Mesendoderm (in vitro differentiated cells): ENCODE data around the gene CSF1R.

ENCODE experiments used
- DNase-seq: peaks from one replicate; pipeline ENCODE4 v3.0.0; 2013
- H2AK5ac ChIP-seq: 2 replicates; pipeline ENCODE4 v1.6.1; 2013; ENCODE audit warnings: low read length, inconsistent platforms
- H2BK120ac ChIP-seq: 2 replicates; pipeline ENCODE4 v1.6.1; 2013; ENCODE audit warnings: low read depth, mild to moderate bottlenecking, low read length, moderate library complexity, mixed read lengths
- H2BK15ac ChIP-seq: replicated peaks from 2 replicates; pipeline ENCODE4 v1.6.1; 2013; ENCODE audit warnings: low read depth, mild to moderate bottlenecking, moderate library complexity
- H2BK5ac ChIP-seq: 2 replicates; pipeline ENCODE4 v1.6.1; 2013; ENCODE audit warnings: low read length, inconsistent platforms
- H3K18ac ChIP-seq: 2 replicates; pipeline ENCODE4 v1.6.1; 2013; ENCODE audit warnings: mild to moderate bottlenecking, low read length, mixed read lengths
- H3K23ac ChIP-seq: one replicate; pipeline ENCODE4 v1.6.1; 2013; ENCODE audit warnings: low read length
- H3K27ac ChIP-seq: 2 replicates; pipeline ENCODE4 v1.5.1; 2013; ENCODE audit warnings: low read depth, mild to moderate bottlenecking, inconsistent platforms, low read length, moderate library complexity
- H3K27me3 ChIP-seq: 2 replicates; pipeline ENCODE4 v1.6.1; 2013; ENCODE audit warnings: low read length, control low read depth, mild to moderate bottlenecking, inconsistent platforms; ENCODE audit not compliant: insufficient read depth, poor library complexity
- H3K36me3 ChIP-seq: 2 replicates; pipeline ENCODE4 v1.6.1; 2013; ENCODE audit warnings: low read length, inconsistent platforms; ENCODE audit not compliant: control insufficient read depth, insufficient read depth
- H3K4ac ChIP-seq: one replicate; pipeline ENCODE4 v1.6.1; 2013; ENCODE audit warnings: low read depth, mild to moderate bottlenecking, low read length, moderate library complexity
- H3K4me1 ChIP-seq: 2 replicates; pipeline ENCODE4 v1.6.1; 2013; ENCODE audit warnings: low read depth, low read length, inconsistent platforms; ENCODE audit not compliant: control insufficient read depth
- H3K4me2 ChIP-seq: 2 replicates; pipeline ENCODE4 v1.6.1; 2013; ENCODE audit warnings: low read length
- H3K4me3 ChIP-seq: 2 replicates; pipeline ENCODE4 v1.5.1; 2013; ENCODE audit warnings: mild to moderate bottlenecking, low read length
- H3K56ac ChIP-seq: one replicate; pipeline ENCODE4 v1.6.1; 2013; ENCODE audit warnings: low read length
- H3K79me1 ChIP-seq: 2 replicates; pipeline ENCODE4 v1.6.1; 2013; ENCODE audit warnings: low read length, inconsistent platforms
- H3K79me2 ChIP-seq: 2 replicates; pipeline ENCODE4 v1.6.1; 2013; ENCODE audit warnings: mild to moderate bottlenecking, low read length; ENCODE audit not compliant: control insufficient read depth, insufficient read depth
- H3K9ac ChIP-seq: 2 replicates; pipeline ENCODE4 v1.6.1; 2013; ENCODE audit warnings: low read length, inconsistent platforms
- H4K5ac ChIP-seq: one replicate; pipeline ENCODE4 v1.6.1; 2013; ENCODE audit warnings: low read length
- H4K8ac ChIP-seq: one replicate; pipeline ENCODE4 v1.6.1; 2013; ENCODE audit warnings: low read depth, mild to moderate bottlenecking, control low read depth, low read length, moderate library complexity
- whole genome bisulfite sequencing: extraction: QIAGEN DNeasy Blood & Tissue Kit; methylation state at CpG from one replicate; pipeline ENCODE4 v1.1.7; 2013; ENCODE audit warnings: low lambda C conversion rate, missing lambda C conversion rate; ENCODE audit not compliant: insufficient coverage; ENCODE audit errors: extremely low coverage; 5-methylcytosine and 5-hydroxymethylcytosine counted together

Gene CSF1R

DNA sequence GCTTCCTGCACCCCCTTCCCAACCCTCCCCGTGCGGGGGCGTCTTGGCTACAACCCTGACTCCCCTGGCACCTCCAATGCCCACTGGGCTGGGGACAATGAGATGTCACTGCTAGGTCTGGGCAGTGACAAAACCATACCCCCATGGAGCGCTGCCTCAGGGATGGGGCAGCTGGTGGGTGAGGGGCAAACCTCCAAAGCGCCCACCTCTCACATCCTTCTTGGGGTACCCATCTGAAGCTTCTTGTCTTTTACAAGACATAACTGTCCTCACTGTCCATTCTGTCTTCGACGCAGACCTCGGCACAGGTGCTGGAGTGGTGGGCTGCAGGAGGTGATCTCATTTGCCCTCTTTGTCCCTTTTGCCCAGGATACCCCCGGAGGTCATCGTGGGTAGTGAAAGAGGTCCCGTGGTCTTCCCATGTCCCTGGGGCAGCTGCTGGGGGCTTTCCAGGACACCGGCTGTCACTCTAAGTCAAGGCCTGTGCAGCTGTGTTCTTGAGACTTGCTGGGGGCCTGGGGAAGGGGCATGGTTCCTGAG lies 27.8 kb upstream of the CSF1R start:
- H3K27ac ChIP-seq: no peak overlapping the region
- H3K18ac ChIP-seq: no peak overlapping the region
- H2BK5ac ChIP-seq: no peak overlapping the region
- no peak overlapping the region for H3K4ac ChIP-seq
- no peak overlapping the region for H3K9ac ChIP-seq
- no peak overlapping the region for H4K5ac ChIP-seq
- no peak overlapping the region for H4K8ac ChIP-seq
- H2BK120ac ChIP-seq: no peak overlapping the region
- no peak overlapping the region for H3K4me3 ChIP-seq
- no peaks in the 10 kb centered on the region for H3K36me3 ChIP-seq
- H3K79me2 ChIP-seq: no peaks in the 10 kb centered on the region
- H3K79me1 ChIP-seq: no peaks in the 10 kb centered on the region
- no peak overlapping the region for H3K56ac ChIP-seq
- WGBS: no CpG with 5 or more reads among the region's 12 CpGs
- H3K4me2 ChIP-seq: no peak overlapping the region
- peak; percentile 29 for DNase-seq
- H3K23ac ChIP-seq: no peak overlapping the region
- H3K4me1 ChIP-seq: no peaks in the 10 kb centered on the region
- H2BK15ac ChIP-seq: no peak overlapping the region
- H2AK5ac ChIP-seq: no peak overlapping the region
- no peaks in the 10 kb centered on the region for H3K27me3 ChIP-seq

DNA sequence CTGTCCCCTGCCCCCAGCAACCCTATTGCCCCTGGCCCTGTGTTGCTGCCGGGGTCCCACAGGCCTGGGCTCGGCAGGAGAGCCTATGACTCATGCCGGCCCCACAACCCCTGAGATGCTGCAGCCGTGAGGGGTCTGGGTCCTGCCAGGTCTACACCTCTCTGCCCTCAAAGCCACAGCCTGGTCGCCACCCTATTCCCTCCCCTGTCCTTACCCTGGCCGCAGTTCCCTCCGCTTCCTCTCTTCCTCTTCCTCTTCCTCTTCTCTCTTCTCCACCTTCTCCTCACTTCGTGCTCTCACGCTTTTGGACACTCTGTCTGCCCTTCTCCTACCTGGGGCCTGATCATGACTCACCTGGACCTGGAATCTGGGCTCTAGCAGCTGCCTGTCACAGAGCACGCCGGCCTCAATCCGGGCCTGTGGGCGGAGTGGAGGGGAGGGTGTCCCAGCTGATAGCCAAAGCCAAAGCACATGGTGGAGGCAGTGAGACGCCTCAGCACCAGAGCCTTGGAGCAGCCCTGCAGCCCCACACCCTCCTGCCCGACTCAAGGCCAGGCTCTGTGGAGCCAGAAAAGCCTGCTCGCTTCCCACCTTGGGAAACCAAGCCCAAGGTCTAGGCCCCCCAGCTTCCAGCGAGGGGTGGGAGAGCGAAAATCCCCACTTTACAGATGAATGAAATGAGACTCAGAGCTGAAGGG lies 26.8 kb upstream of the CSF1R start:
- peak; percentile 75 for DNase-seq
- Histone ChIP-seq H4K8ac (no peak overlapping the region), H2BK15ac (no peak overlapping the region), H3K79me1 (no peaks in the 10 kb centered on the region), H3K4ac (no peak overlapping the region), H3K18ac (no peak overlapping the region), H2BK120ac (no peak overlapping the region), H3K4me1 (no peaks in the 10 kb centered on the region), H3K27me3 (no peaks in the 10 kb centered on the region), H3K56ac (no peak overlapping the region), H3K79me2 (no peaks in the 10 kb centered on the region), H2AK5ac (no peak overlapping the region), H2BK5ac (no peak overlapping the region), H3K4me3 (no peak overlapping the region), H3K27ac (no peak overlapping the region), H3K23ac (no peak overlapping the region), H3K36me3 (no peaks in the 10 kb centered on the region), H3K9ac (no peak overlapping the region), H3K4me2 (no peak overlapping the region), H4K5ac (no peak overlapping the region)
- no CpG with 5 or more reads among the region's 18 CpGs for WGBS

DNA sequence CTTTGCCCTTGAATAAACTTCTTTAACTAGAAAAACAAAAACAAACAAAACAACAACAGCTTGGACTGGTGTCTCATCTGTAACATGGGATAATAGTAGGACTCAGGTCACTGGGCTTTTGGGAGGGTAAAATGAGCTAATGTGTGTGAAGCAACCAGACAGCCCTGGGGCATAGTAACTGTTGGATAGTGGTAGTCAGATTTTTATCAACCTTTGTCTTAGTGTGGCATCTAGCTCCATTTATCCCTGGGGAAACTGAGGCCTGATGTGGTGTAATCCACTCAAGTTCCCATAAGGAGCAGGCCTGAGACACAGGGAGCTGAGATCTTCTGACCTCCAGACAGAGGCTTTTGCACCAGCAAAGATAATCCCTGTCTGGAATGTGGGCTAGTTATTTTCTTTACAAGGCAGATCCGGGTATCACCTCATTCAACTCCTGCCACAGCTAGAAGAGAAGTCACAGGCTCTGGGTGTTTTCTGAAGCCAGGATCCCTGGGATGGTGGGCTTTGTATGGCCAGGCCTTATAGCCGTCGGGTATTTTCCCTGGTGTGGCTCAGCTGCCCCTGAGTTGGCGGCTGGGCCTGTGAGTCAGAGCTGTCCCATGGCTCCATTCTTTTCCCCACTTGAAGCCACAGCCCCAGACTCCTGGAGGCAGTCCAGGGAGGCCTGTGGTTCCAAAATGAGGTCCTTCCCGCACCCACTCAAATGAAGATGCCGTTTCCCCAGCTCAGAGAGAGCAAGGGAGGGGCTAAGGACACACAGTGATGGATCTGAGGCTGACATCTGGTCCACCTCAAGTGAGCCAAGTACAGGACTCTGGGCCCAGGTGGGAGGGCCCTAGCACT lies 26.1 kb upstream of the CSF1R start:
- Histone ChIP-seq H3K56ac (no peak overlapping the region), H3K4ac (no peak overlapping the region), H2BK15ac (no peak overlapping the region), H4K5ac (no peak overlapping the region), H3K9ac (no peak overlapping the region), H3K79me2 (no peaks in the 10 kb centered on the region), H3K23ac (no peak overlapping the region), H3K18ac (no peak overlapping the region), H2BK5ac (no peak overlapping the region), H3K4me1 (no peaks in the 10 kb centered on the region), H2AK5ac (no peak overlapping the region), H3K4me3 (no peak overlapping the region), H3K27ac (no peak overlapping the region), H3K27me3 (no peaks in the 10 kb centered on the region), H2BK120ac (no peak overlapping the region), H4K8ac (no peak overlapping the region), H3K36me3 (no peaks in the 10 kb centered on the region), H3K79me1 (no peaks in the 10 kb centered on the region), H3K4me2 (no peak overlapping the region)
- WGBS: no CpG with 5 or more reads among the region's 6 CpGs
- DNase-seq: peak; percentile 58

DNA sequence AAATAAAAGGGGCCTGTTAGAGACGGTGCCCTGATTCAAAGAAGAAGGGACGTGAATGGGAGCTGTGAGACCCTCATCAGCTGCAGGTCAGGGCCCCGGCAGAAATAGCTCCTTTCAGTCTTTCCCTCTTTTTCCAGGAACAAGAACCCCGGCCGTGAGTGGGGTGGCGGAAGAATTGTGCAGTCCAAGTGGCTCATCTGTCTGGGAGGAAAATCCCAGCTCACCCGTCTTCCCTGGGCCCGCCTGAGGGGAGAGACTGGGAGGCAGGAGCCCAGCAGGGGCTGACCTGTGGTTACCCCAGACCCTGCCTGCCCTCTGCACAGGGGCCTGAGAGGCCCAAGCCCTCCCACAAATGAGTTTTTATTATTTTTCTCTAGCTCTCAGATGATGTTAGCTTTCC lies 24.8 kb upstream of the CSF1R start:
- Histone ChIP-seq H3K4ac (no peak overlapping the region), H4K5ac (no peak overlapping the region), H3K4me3 (no peak overlapping the region), H2BK120ac (no peak overlapping the region), H3K79me1 (no peaks in the 10 kb centered on the region), H3K18ac (no peak overlapping the region), H3K36me3 (no peaks in the 10 kb centered on the region), H3K79me2 (no peaks in the 10 kb centered on the region), H2BK5ac (no peak overlapping the region), H3K4me2 (no peak overlapping the region), H3K23ac (no peak overlapping the region), H3K9ac (no peak overlapping the region), H2BK15ac (no peak overlapping the region), H3K4me1 (no peaks in the 10 kb centered on the region), H3K56ac (no peak overlapping the region), H3K27ac (no peak overlapping the region), H2AK5ac (no peak overlapping the region), H3K27me3 (no peaks in the 10 kb centered on the region), H4K8ac (no peak overlapping the region)
- DNase-seq: no peak
- WGBS: no CpG with 5 or more reads among the region's 8 CpGs

DNA sequence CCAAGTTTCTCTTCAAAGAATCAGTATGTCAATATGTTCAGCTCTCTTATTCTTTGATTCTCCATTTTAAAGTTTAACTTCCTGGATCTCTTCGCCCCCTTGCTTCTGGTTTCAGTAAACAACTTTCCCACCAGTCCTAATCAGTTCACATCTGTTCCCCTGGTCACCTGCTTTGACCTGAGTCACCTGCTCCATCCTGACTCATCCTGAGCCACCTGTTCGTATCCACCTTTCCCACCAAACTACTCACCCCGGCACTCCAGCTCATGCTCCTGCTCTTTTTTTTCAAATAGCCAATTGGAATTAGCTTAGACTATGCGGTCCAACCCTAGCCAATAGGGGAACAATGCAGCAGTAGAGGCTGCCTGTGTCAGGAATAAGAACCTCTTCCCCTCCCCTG lies 23.6 kb upstream of the CSF1R start:
- Histone ChIP-seq H3K23ac (no peak overlapping the region), H2BK120ac (no peak overlapping the region), H3K4me1 (no peaks in the 10 kb centered on the region), H3K4ac (no peak overlapping the region), H2BK5ac (no peak overlapping the region), H3K79me1 (no peaks in the 10 kb centered on the region), H4K5ac (no peak overlapping the region), H3K4me3 (no peak overlapping the region), H4K8ac (no peak overlapping the region), H3K27ac (no peak overlapping the region), H3K79me2 (no peaks in the 10 kb centered on the region), H3K56ac (no peak overlapping the region), H3K4me2 (no peak overlapping the region), H2AK5ac (no peak overlapping the region), H3K27me3 (no peaks in the 10 kb centered on the region), H3K18ac (no peak overlapping the region), H3K36me3 (no peaks in the 10 kb centered on the region), H3K9ac (no peak overlapping the region), H2BK15ac (no peak overlapping the region)
- peak; percentile 47 for DNase-seq
- WGBS: no CpG with 5 or more reads among the region's 4 CpGs
